GM12865 (cell line): ENCODE results near the gene ADGRB3.

Source experiments
- DNase-seq: peaks from one replicate; pipeline ENCODE4 v3.0.0; 2010; ENCODE audit warnings: low read depth
- H3K4me3 ChIP-seq: 2 replicates; pipeline ENCODE4 v1.5.1; 2011; ENCODE audit warnings: mild to moderate bottlenecking, low read depth, low read length, control low read depth
- CTCF ChIP-seq: IDR thresholded peaks from 2 replicates; pipeline ENCODE4 v1.5.1; 2011; ENCODE audit warnings: low read length, control low read depth, low read depth, inconsistent platforms; ENCODE audit not compliant: insufficient read depth; ENCODE audit errors: missing control alignments

ADGRB3 gene

DNA sequence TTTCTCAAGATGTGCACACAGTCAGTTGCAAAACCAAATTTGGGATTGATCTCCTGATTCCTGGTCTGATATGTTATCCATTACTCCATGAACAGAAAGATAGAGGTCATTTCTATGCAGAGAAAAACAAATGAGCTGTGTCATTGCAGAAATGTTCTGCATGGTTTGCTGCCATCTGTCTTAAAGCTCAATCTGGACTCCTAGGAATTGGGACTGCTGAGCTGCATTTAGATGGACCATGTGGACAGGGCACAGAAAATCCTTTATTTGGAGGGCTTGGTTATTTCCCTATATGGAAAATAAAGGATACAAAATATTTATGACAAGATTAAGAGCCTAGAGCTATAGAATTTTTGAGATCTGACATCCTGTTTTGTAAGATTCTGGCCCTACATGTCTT is 91.3 kb downstream of the ADGRB3 start:
- no peak for TF ChIP-seq CTCF
- no peak for DNase-seq
- H3K4me3 ChIP-seq, result no peak overlapping the region

GRCh38 chr6:68726992-68727391 is 91.9 kb downstream of the ADGRB3 start:
- TF ChIP-seq CTCF, result no peak

GRCh38 chr6:68727699-68728098 is 92.6 kb downstream of the ADGRB3 start:
- DNase-seq, result no peak
- no peak for TF ChIP-seq CTCF
- H3K4me3 ChIP-seq, result no peak overlapping the region

More at GRCh38 chr6:68726992-68727391, 91.9 kb downstream of the ADGRB3 start:
- H3K4me3 ChIP-seq, result no peak overlapping the region
- DNase-seq, result no peak

DNA sequence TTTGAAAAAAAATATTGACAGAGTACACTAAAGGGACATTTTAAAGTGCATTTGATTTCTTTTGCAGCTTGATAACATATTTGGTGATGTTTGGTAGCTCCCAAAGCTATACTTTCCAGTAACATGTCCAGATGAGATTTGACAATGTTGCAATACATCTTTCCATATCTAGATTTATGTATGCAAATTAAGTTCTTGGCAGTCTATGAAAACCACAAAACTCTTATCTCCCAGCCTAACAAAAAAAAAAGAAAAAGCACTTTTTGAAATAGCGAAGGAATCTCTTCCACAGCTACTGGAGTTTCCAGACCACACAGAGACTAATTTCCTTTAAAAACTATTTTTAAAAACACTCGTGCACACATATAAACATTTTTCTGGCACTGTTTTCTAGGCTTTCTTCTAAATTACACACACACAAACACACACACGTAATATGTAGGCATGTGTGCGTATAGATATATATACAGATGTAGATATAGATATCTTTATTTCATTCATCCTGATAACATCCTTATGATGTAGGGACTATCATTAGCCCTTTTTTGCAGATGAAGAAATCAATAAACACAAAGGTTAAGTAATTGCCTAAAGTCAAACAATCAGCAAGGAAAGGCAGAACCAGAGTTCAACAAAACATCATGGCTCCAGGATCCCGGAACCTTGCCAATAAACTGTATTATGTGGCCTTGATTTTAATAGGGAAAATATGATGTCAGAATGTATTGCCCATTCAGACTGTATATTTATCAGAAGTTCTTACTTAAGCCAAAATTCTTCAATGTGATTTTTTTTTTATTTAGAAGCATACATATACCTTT is 93.3 kb downstream of the ADGRB3 start:
- TF ChIP-seq CTCF, result no peak
- H3K4me3 ChIP-seq, result no peak overlapping the region
- no peak for DNase-seq

GRCh38 chr6:68729377-68729903 is 94.4 kb downstream of the ADGRB3 start:
- no peak overlapping the region for H3K4me3 ChIP-seq
- no peak for TF ChIP-seq CTCF
- no peak for DNase-seq

DNA sequence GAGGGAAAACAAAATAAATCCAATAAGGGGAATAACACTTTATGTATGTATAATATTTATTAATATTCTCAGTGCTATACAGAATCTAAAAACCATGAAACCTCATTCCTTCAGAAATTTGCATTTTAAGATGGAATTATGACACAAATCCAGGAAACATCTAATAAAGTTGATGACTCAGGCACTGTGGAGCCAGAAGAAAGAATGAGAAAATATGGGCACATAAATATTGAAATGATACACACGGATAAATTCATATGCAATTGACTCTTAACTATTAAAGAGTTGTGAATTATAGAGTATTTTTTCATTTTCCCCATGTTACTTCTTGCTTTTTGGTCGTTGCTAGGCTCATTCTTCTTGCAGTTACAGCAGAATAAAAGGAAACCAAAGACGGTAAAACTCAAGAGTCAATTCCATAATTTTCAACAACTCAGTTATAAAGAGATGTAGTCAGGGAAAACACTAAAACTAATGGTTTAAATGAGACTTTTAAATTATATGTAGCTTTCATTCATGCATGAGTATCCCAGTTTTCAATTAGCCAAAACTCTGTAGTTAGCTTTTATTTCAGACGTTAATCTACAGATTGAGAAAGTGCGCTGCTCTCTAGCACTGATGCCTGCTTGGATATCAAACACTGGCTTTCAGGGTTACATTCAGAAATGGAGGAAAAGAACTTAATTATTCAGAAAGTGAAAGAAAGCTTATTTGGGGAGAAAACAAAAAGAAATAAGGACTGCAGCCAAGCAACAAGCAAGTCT is 95.4 kb downstream of the ADGRB3 start:
- no peak overlapping the region for H3K4me3 ChIP-seq
- DNase-seq, result no peak
- no peak for TF ChIP-seq CTCF
